Islet precursor cell (in vitro differentiated cells): ENCODE results near the gene CACNB3.

Experiments
- DNase-seq: peaks from one replicate; pipeline ENCODE4 v3.0.0-alpha.2; 2018

The CACNB3 gene

GRCh38 chr12:48817873-48818830, at the start of gene CACNB3:
TSS of gene CACNB3 (plus strand) at chr12:48818496. CDS start at chr12:48818930, 434 bp downstream.
- peak; percentile 94 for DNase-seq

GRCh38 chr12:48768736-48769135, 49.6 kb upstream of the CACNB3 start:
- no peak for DNase-seq

- no peak for DNase-seq
Observed at GRCh38 chr12:48770756-48771155, 47.5 kb upstream of the CACNB3 start.

- DNase-seq: no peak
Observed at GRCh38 chr12:48771588-48772112, 46.6 kb upstream of the CACNB3 start.

GRCh38 chr12:48773686-48774085, 44.6 kb upstream of the CACNB3 start:
- DNase-seq: no peak

- no peak for DNase-seq
Observed at GRCh38 chr12:48774516-48774915, 43.8 kb upstream of the CACNB3 start.

GRCh38 chr12:48775299-48775698, 43.0 kb upstream of the CACNB3 start:
- DNase-seq: no peak

- DNase-seq: no peak
Observed at GRCh38 chr12:48775991-48776649, 42.2 kb upstream of the CACNB3 start.

- no peak for DNase-seq
Observed at GRCh38 chr12:48776956-48777355, 41.3 kb upstream of the CACNB3 start.

- no peak for DNase-seq
Observed at GRCh38 chr12:48777501-48778400, 40.5 kb upstream of the CACNB3 start.

- no peak for DNase-seq
Observed at GRCh38 chr12:48779869-48780268, 38.4 kb upstream of the CACNB3 start.

- DNase-seq: no peak
Observed at GRCh38 chr12:48780381-48781025, 37.8 kb upstream of the CACNB3 start.

GRCh38 chr12:48781750-48782456, 36.4 kb upstream of the CACNB3 start:
- peak; percentile 56 for DNase-seq

- peak; percentile 57 for DNase-seq
Observed at GRCh38 chr12:48782457-48783395, 35.6 kb upstream of the CACNB3 start.

GRCh38 chr12:48783432-48783831, 34.9 kb upstream of the CACNB3 start:
- peak; percentile 38 for DNase-seq

GRCh38 chr12:48786591-48787544, 31.4 kb upstream of the CACNB3 start:
- no peak for DNase-seq

GRCh38 chr12:48787791-48788523, 30.3 kb upstream of the CACNB3 start:
- peak; percentile 57 for DNase-seq

GRCh38 chr12:48788524-48788853, 29.8 kb upstream of the CACNB3 start:
- DNase-seq: no peak
